K562 (cell line): ENCODE results near the gene FKBP1B. TPM values are rescaled to one million over a fixed set of nuclear protein-coding genes. Genes with fewer than 3 reads are reported as not detected.

Experiments used
- CBFB ChIP-seq: sonication (generic); formaldehyde crosslinking; IDR thresholded peaks from 2 replicates; pipeline ENCODE4 v1.4.0; 2020; ENCODE audit warnings: mild to moderate bottlenecking, missing genetic modification reagents
- E2F6 ChIP-seq, 2 experiments: IDR thresholded peaks; 2 replicates each; pipeline ENCODE4 v1.6.1; 2011; ENCODE audit warnings: borderline replicate concordance in 1 of 2, control low read depth in 1 of 2, low read depth in 1 of 2, low read length in 1 of 2, mild to moderate bottlenecking in 1 of 2, mixed read lengths in 1 of 2, moderate library complexity in 1 of 2; ENCODE audit not compliant: insufficient read depth in 1 of 2, insufficient read length in 1 of 2, poor library complexity in 1 of 2, severe bottlenecking in 1 of 2; ENCODE audit errors: extremely low read depth in 1 of 2
- EP400 ChIP-seq: fragments of 450-650 bp; IDR thresholded peaks from 2 replicates; pipeline ENCODE4 v1.6.1; 2017; ENCODE audit warnings: antibody characterized with exemption, mild to moderate bottlenecking, moderate library complexity
- JUN ChIP-seq, 2 experiments: sonication (generic) in 1 of 2; formaldehyde crosslinking in 1 of 2; IDR thresholded peaks; 2 replicates each; pipeline versions ENCODE4 v1.6.1 to v1.8.0; 2012 to 2022; ENCODE audit warnings: borderline replicate concordance in 2 of 2, mild to moderate bottlenecking in 2 of 2, improper control_type of control experiment in 1 of 2, low read depth in 1 of 2, low read length in 1 of 2, missing genetic modification reagents in 1 of 2
- KAT2B ChIP-seq: IDR thresholded peaks from one replicate; pipeline ENCODE4 v1.6.1; 2012; ENCODE audit warnings: low read depth, mild to moderate bottlenecking, control low read depth, inconsistent platforms, low read length, moderate library complexity
- KAT7 ChIP-seq: sonication (generic); formaldehyde crosslinking; IDR thresholded peaks from 2 replicates; pipeline ENCODE4 v1.8.0; 2022; ENCODE audit warnings: missing genetic modification reagents, mild to moderate bottlenecking, borderline replicate concordance
- RNF2 ChIP-seq: sonication (generic); IDR thresholded peaks from 2 replicates; pipeline ENCODE4 v1.6.1; 2016
- SPI1 ChIP-seq: IDR thresholded peaks from 2 replicates; pipeline ENCODE4 v1.6.1; 2011; ENCODE audit warnings: low read depth, low read length, control low read depth, borderline replicate concordance
- ZBTB11 ChIP-seq, 3 experiments: fragments of 200-800 bp in 1 of 3; fragments of 250-450 bp in 1 of 3; fragments of 450-650 bp in 1 of 3; sonication (Bioruptor Pico) in 1 of 3; sonication (Bioruptor generic) in 1 of 3; formaldehyde crosslinking in 1 of 3; IDR thresholded peaks; 2 replicates each; pipeline versions ENCODE4 v1.6.1 to v1.8.0; 2016 to 2022; ENCODE audit warnings: mild to moderate bottlenecking in 2 of 3, missing genetic modification characterization in 2 of 3, missing compliant biosample characterization in 1 of 3, moderate library complexity in 1 of 3
- ZBTB17 ChIP-seq: fragments of 450-650 bp; formaldehyde crosslinking; IDR thresholded peaks from 2 replicates; pipeline ENCODE4 v1.4.0; 2020; ENCODE audit warnings: mild to moderate bottlenecking
- polyA plus RNA-seq, 8 experiments: library from polyadenylated mRNA; depleted of rRNA in 4 of 8; stranded (reverse) in 5 of 8; unstranded in 3 of 8; fragments of >200 nt; fragmentation: Nextera tagmentation in 2 of 8; fragmentation: Illumina TruSeq in 1 of 8; extraction: Ambion mirVana in 2 of 8; extraction: Trizol in 1 of 8; gene quantifications; 2 replicates each; pipeline versions ENCODE4 v1.2.1 to v1.2.3, GENCODE V29; 2011 to 2014; ENCODE audit warnings: inconsistent platforms in 1 of 8, missing spikeins in 1 of 8
- total RNA-seq, 7 experiments: library from RNA; depleted of rRNA in 6 of 7; stranded (reverse); fragments of >200 nt in 6 of 7; fragmentation: Illumina TruSeq in 2 of 7; extraction: Trizol in 2 of 7; gene quantifications; 2 replicates each; pipeline versions ENCODE4 v1.2.1 to v1.2.3, GENCODE V29; 2011 to 2021; ENCODE audit warnings: low replicate concordance in 1 of 7
- TF ChIP-seq, protein P1 (sequence below), 2 experiments: IDR thresholded peaks; 2 replicates each; pipeline ENCODE4 v1.6.1; 2012; ENCODE audit warnings: improper control_type of control experiment in 2 of 2, low read depth in 2 of 2, low read length in 2 of 2, borderline replicate concordance in 1 of 2
- TF ChIP-seq, protein P2 (sequence below): fragments of 450-650 bp; IDR thresholded peaks from 2 replicates; pipeline ENCODE4 v1.6.1; 2017; ENCODE audit warnings: antibody characterized with exemption, mild to moderate bottlenecking

Gene FKBP1B
- total and polyA plus RNA-seq, 9 of the 15 experiments (the other 6 are each of a cell fraction or from before 2014, with no cell fraction given) = 0.58 to 9.4 (median 1.6) TPM

DNA sequence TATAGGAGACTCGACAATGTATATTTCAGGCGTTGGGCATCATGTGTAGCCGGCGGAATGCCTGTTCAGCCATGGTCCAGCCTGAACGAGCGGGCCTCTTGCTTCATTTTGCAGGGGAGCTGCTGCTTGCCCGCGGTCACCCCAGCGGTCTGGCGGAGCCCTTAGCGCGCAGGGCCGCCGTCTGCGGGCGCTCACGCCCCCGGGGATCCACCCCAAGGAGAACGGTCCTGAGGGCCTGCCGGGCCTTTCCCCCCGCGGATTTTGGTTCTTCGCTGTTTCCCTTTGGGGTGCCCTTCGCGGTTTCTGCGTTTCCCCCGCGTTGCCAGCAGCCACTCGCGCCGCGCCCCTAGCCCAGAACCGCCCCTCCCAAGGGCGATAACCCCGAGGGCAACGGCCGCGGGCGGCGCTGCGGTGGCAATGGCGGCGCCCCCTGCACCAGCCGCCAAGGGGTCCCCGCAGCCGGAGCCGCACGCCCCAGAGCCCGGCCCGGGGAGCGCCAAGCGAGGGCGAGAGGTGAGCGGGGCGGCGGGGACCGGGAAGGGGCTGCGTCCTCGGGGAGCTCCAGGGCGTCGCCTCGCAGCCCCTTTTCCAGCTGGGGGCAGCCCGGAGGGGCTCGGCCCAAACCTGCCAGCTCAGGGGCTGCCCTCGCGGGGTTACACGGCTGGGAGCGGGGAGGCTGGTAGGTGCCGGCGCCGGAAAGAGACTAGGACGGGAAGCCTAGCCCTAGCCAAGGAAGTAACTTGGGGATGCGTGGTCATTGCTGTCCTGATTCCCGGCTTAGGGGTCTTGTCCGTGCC lies 39.7 kb upstream of the FKBP1B start, which contains the start of gene MFSD2B (continued):
- TF ChIP-seq, protein P1, sequence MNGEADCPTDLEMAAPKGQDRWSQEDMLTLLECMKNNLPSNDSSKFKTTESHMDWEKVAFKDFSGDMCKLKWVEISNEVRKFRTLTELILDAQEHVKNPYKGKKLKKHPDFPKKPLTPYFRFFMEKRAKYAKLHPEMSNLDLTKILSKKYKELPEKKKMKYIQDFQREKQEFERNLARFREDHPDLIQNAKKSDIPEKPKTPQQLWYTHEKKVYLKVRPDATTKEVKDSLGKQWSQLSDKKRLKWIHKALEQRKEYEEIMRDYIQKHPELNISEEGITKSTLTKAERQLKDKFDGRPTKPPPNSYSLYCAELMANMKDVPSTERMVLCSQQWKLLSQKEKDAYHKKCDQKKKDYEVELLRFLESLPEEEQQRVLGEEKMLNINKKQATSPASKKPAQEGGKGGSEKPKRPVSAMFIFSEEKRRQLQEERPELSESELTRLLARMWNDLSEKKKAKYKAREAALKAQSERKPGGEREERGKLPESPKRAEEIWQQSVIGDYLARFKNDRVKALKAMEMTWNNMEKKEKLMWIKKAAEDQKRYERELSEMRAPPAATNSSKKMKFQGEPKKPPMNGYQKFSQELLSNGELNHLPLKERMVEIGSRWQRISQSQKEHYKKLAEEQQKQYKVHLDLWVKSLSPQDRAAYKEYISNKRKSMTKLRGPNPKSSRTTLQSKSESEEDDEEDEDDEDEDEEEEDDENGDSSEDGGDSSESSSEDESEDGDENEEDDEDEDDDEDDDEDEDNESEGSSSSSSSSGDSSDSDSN (IDR thresholded peaks at IDR 0.05; ENCODE audit: borderline replicate concordance in 1 of 2, low read depth in 2 of 2, low read length in 2 of 2) = peak in 1 of 2 experiments; percentile 60; a peak in 1 of 4 replicates
- peak; percentile 87; the same call in 1 of the 2 replicates for TF ChIP-seq KAT7
- no peak for TF ChIP-seq KAT2B
- TF ChIP-seq, protein P2, sequence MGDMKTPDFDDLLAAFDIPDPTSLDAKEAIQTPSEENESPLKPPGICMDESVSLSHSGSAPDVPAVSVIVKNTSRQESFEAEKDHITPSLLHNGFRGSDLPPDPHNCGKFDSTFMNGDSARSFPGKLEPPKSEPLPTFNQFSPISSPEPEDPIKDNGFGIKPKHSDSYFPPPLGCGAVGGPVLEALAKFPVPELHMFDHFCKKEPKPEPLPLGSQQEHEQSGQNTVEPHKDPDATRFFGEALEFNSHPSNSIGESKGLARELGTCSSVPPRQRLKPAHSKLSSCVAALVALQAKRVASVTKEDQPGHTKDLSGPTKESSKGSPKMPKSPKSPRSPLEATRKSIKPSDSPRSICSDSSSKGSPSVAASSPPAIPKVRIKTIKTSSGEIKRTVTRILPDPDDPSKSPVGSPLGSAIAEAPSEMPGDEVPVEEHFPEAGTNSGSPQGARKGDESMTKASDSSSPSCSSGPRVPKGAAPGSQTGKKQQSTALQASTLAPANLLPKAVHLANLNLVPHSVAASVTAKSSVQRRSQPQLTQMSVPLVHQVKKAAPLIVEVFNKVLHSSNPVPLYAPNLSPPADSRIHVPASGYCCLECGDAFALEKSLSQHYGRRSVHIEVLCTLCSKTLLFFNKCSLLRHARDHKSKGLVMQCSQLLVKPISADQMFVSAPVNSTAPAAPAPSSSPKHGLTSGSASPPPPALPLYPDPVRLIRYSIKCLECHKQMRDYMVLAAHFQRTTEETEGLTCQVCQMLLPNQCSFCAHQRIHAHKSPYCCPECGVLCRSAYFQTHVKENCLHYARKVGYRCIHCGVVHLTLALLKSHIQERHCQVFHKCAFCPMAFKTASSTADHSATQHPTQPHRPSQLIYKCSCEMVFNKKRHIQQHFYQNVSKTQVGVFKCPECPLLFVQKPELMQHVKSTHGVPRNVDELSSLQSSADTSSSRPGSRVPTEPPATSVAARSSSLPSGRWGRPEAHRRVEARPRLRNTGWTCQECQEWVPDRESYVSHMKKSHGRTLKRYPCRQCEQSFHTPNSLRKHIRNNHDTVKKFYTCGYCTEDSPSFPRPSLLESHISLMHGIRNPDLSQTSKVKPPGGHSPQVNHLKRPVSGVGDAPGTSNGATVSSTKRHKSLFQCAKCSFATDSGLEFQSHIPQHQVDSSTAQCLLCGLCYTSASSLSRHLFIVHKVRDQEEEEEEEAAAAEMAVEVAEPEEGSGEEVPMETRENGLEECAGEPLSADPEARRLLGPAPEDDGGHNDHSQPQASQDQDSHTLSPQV = peak; percentile 89
- TF ChIP-seq SPI1 = no peak
- TF ChIP-seq EP400 = 0 out of 2 replicates have a peak, but pooled peaks have one; percentile 2
- 0 out of 2 replicates have a peak, but pooled peaks have one; percentile 67 for TF ChIP-seq CBFB
- TF ChIP-seq ZBTB11 (CRISPR knock-in tag; IDR thresholded peaks at IDR 0.05) = peak in 1 of 3 experiments; percentile 1; a peak in 1 of 6 replicates
- TF ChIP-seq ZBTB17 = peak; percentile 69
- TF ChIP-seq E2F6 (IDR thresholded peaks at IDR 0.05; ENCODE audit: borderline replicate concordance in 1 of 2, extremely low read depth in 1 of 2, insufficient read depth in 1 of 2, insufficient read length in 1 of 2, low read depth in 1 of 2, low read length in 1 of 2, poor library complexity in 1 of 2, severe bottlenecking in 1 of 2) = peak; percentile 77 to 94
- no peak for TF ChIP-seq JUN (IDR thresholded peaks at IDR 0.05; ENCODE audit: borderline replicate concordance, low read depth, low read length)
- no peak for TF ChIP-seq JUN (CRISPR knock-in tag; IDR thresholded peaks at IDR 0.05; ENCODE audit: borderline replicate concordance)
- peak; percentile 53; the same call in 1 of the 2 replicates for TF ChIP-seq RNF2
